H9 (cell line): ENCODE results near the gene UNC45A. TPM values are rescaled to one million over a fixed set of nuclear protein-coding genes. Genes with fewer than 3 reads are reported as not detected.

Experiments
- DNase-seq: peaks from one replicate; pipeline ENCODE4 v3.0.0-alpha.2; 2017
- H2AFZ ChIP-seq: one replicate; pipeline ENCODE4 v1.6.1; 2013; ENCODE audit warnings: mild to moderate bottlenecking, low read length, control low read depth, moderate library complexity
- H2AK5ac ChIP-seq: 2 replicates; pipeline ENCODE4 v1.6.1; 2013; ENCODE audit warnings: low read length, control low read depth, mixed read lengths; ENCODE audit not compliant: insufficient read length
- H2BK120ac ChIP-seq: one replicate; pipeline ENCODE4 v1.6.1; 2013; ENCODE audit warnings: low read depth, mild to moderate bottlenecking, low read length, control low read depth, inconsistent platforms; ENCODE audit not compliant: poor library complexity, severe bottlenecking
- H2BK12ac ChIP-seq: 2 replicates; pipeline ENCODE4 v1.6.1; 2013; ENCODE audit warnings: low read length, control low read depth, mixed read lengths, low read depth; ENCODE audit not compliant: insufficient read length
- H2BK15ac ChIP-seq: 2 replicates; pipeline ENCODE4 v1.6.1; 2013; ENCODE audit warnings: low read depth, low read length, control low read depth
- H2BK20ac ChIP-seq: one replicate; pipeline ENCODE4 v1.6.1; 2013; ENCODE audit warnings: low read depth, mild to moderate bottlenecking, low read length, control low read depth, inconsistent platforms; ENCODE audit not compliant: poor library complexity, severe bottlenecking
- H2BK5ac ChIP-seq: 2 replicates; pipeline ENCODE4 v1.6.1; 2013; ENCODE audit warnings: low read length, control low read depth, mixed read lengths; ENCODE audit not compliant: insufficient read length
- H3K14ac ChIP-seq: 2 replicates; pipeline ENCODE4 v1.6.1; 2013; ENCODE audit warnings: low read length, control low read depth; ENCODE audit not compliant: insufficient read depth
- H3K18ac ChIP-seq: 2 replicates; pipeline ENCODE4 v1.6.1; 2013; ENCODE audit warnings: low read depth, mild to moderate bottlenecking, mixed read lengths, low read length, control low read depth; ENCODE audit not compliant: insufficient read length
- H3K23ac ChIP-seq: 2 replicates; pipeline ENCODE4 v1.6.1; 2013; ENCODE audit warnings: low read length, control low read depth, mixed read lengths, low read depth; ENCODE audit not compliant: insufficient read length
- H3K23me2 ChIP-seq: 2 replicates; pipeline ENCODE4 v1.6.1; 2013; ENCODE audit warnings: low read depth, mild to moderate bottlenecking, mixed read lengths, low read length, control low read depth; ENCODE audit not compliant: insufficient read length, poor library complexity, severe bottlenecking
- H3K27ac ChIP-seq: 2 replicates; pipeline ENCODE4 v1.5.1; 2013; ENCODE audit warnings: low read length, control low read depth, mixed read lengths, low read depth; ENCODE audit not compliant: insufficient read length
- H3K27me3 ChIP-seq: 2 replicates; pipeline ENCODE4 v1.6.1; 2013; ENCODE audit warnings: low read length, control low read depth, inconsistent platforms; ENCODE audit not compliant: insufficient read depth
- H3K4ac ChIP-seq: 2 replicates; pipeline ENCODE4 v1.6.1; 2013; ENCODE audit warnings: low read depth, mild to moderate bottlenecking, control low read depth, inconsistent platforms, low read length, moderate library complexity
- H3K4me1 ChIP-seq: 2 replicates; pipeline ENCODE4 v1.6.1; 2013; ENCODE audit warnings: low read length, control low read depth, inconsistent platforms; ENCODE audit not compliant: insufficient read depth
- H3K4me2 ChIP-seq: 2 replicates; pipeline ENCODE4 v1.6.1; 2013; ENCODE audit warnings: low read length, control low read depth, mixed read lengths; ENCODE audit not compliant: insufficient read length, insufficient read depth
- H3K56ac ChIP-seq: 2 replicates; pipeline ENCODE4 v1.6.1; 2013; ENCODE audit warnings: low read depth, mild to moderate bottlenecking, mixed read lengths, low read length, control low read depth; ENCODE audit not compliant: insufficient read length
- H3K79me1 ChIP-seq: 2 replicates; pipeline ENCODE4 v1.6.1; 2013; ENCODE audit warnings: low read depth, mild to moderate bottlenecking, moderate library complexity, low read length, control low read depth, inconsistent platforms; ENCODE audit not compliant: insufficient read depth, poor library complexity, severe bottlenecking
- H3K79me2 ChIP-seq: 2 replicates; pipeline ENCODE4 v1.6.1; 2013; ENCODE audit warnings: low read length, control low read depth, inconsistent platforms; ENCODE audit not compliant: insufficient read depth
- H3K9ac ChIP-seq: 2 replicates; pipeline ENCODE4 v1.6.1; 2013; ENCODE audit warnings: low read length, control low read depth, mixed read lengths; ENCODE audit not compliant: insufficient read length; ENCODE audit errors: extremely low read depth
- H3K9me3 ChIP-seq: one replicate; pipeline ENCODE4 v1.6.1; 2013; ENCODE audit warnings: low read depth, low read length, inconsistent platforms; ENCODE audit not compliant: control insufficient read depth
- H3T11ph ChIP-seq: one replicate; pipeline ENCODE4 v1.6.1; 2013; ENCODE audit warnings: mild to moderate bottlenecking, low read length, control low read depth, inconsistent platforms
- H4K20me1 ChIP-seq: one replicate; pipeline ENCODE4 v1.6.1; 2013; ENCODE audit not compliant: control insufficient read depth, insufficient read length, insufficient read depth
- H4K5ac ChIP-seq: 2 replicates; pipeline ENCODE4 v1.6.1; 2013; ENCODE audit warnings: low read depth, mild to moderate bottlenecking, mixed read lengths, low read length, control low read depth; ENCODE audit not compliant: insufficient read length
- H4K8ac ChIP-seq: replicated peaks from 2 replicates; pipeline ENCODE4 v1.6.1; 2013; ENCODE audit warnings: low read length, control low read depth, mixed read lengths, low read depth; ENCODE audit not compliant: insufficient read length
- H4K91ac ChIP-seq: 2 replicates; pipeline ENCODE4 v1.6.1; 2013; ENCODE audit warnings: low read depth, mild to moderate bottlenecking, moderate library complexity, mixed read lengths, low read length, control low read depth; ENCODE audit not compliant: insufficient read length
- H3K27ac Mint-ChIP-seq, 3 experiments: 2 replicates in 2 of 3; 3 replicates in 1 of 3; pipeline ENCODE4 v1.8.0; 2020 to 2021; ENCODE audit warnings: mixed read lengths in 3 of 3, mild to moderate bottlenecking in 1 of 3, moderate library complexity in 1 of 3
- H3K27me3 Mint-ChIP-seq: 2 replicates; pipeline ENCODE4 v1.8.0; 2021; ENCODE audit warnings: low read depth, mild to moderate bottlenecking, moderate library complexity, mixed read lengths
- H3K36me3 Mint-ChIP-seq, 3 experiments: 2 replicates in 2 of 3; 3 replicates in 1 of 3; pipeline ENCODE4 v1.8.0; 2020 to 2021; ENCODE audit warnings: low read depth in 3 of 3, mixed read lengths in 3 of 3; ENCODE audit not compliant: insufficient read depth in 1 of 3
- H3K4me1 Mint-ChIP-seq, 2 experiments: 2 replicates each; pipeline ENCODE4 v1.8.0; 2020; ENCODE audit warnings: mixed read lengths in 2 of 2
- H3K4me3 Mint-ChIP-seq, 2 experiments: 2 replicates in 1 of 2; 3 replicates in 1 of 2; pipeline ENCODE4 v1.8.0; 2020 to 2021; ENCODE audit warnings: mild to moderate bottlenecking in 2 of 2, mixed read lengths in 2 of 2, moderate library complexity in 1 of 2
- H3K9me3 Mint-ChIP-seq, 2 experiments: 2 replicates in 1 of 2; 3 replicates in 1 of 2; pipeline ENCODE4 v1.8.0; 2020; ENCODE audit warnings: mild to moderate bottlenecking in 2 of 2, mixed read lengths in 2 of 2, moderate library complexity in 1 of 2
- CTCF ChIP-seq: fragments of 200-600 bp; sonication (generic); conservative IDR thresholded peaks from 3 replicates; pipeline ENCODE4 v1.8.0; 2021; ENCODE audit warnings: antibody characterized with exemption, mild to moderate bottlenecking
- WGBS: extraction: QIAGEN DNeasy Blood & Tissue Kit; methylation state at CpG from one replicate; pipeline ENCODE4 v1.1.7; 2013; ENCODE audit warnings: missing lambda C conversion rate, low lambda C conversion rate, mixed read lengths; ENCODE audit not compliant: insufficient read length; ENCODE audit errors: extremely low coverage; 5-methylcytosine and 5-hydroxymethylcytosine counted together
- total RNA-seq: library from RNA; stranded (reverse); gene quantifications from 2 replicates; pipeline ENCODE4 v1.2.1, GENCODE V29; 2021

UNC45A gene
- total RNA-seq, 1 experiment from 2014 or later, result 84.6 TPM

GRCh38 chr15:90912770-90913075, 22.4 kb upstream of the UNC45A start:
- Mint-ChIP-seq H3K36me3 (peaks cover 2 to 46% (median 7%) of the 10 kb centered on the region in 3 experiments; a peak in 5 of 7 replicates), H3K4me1 (peaks cover 3 to 8% of the 10 kb centered on the region in 2 experiments; a peak in 2 of 4 replicates), H3K9me3 (no peaks in the 10 kb centered on the region), H3K27ac (no peak overlapping the region; a peak in 1 of 7 replicates), H3K27me3 (no peaks in the 10 kb centered on the region), H3K4me3 (no peak overlapping the region)
- Histone ChIP-seq H2BK20ac (no peak overlapping the region), H3K14ac (no peak overlapping the region), H2BK5ac (no peak overlapping the region), H3K56ac (no peak overlapping the region), H3K9me3 (no peaks in the 10 kb centered on the region), H3K79me1 (no peaks in the 10 kb centered on the region), H3T11ph (no peak overlapping the region), H3K18ac (no peak overlapping the region), H4K20me1 (no peaks in the 10 kb centered on the region), H3K4ac (no peak overlapping the region), H4K8ac (no peak overlapping the region), H3K4me1 (no peaks in the 10 kb centered on the region), H2AFZ (no peak overlapping the region), H3K23me2 (no peaks in the 10 kb centered on the region), H2BK12ac (no peak overlapping the region), H2AK5ac (no peak overlapping the region), H3K9ac (no peak overlapping the region), H2BK15ac (no peak overlapping the region), H3K27me3 (no peaks in the 10 kb centered on the region), H2BK120ac (no peak overlapping the region), H3K23ac (no peak overlapping the region), H3K4me2 (no peak overlapping the region), H4K91ac (no peak overlapping the region), H4K5ac (no peak overlapping the region), H3K27ac (no peak overlapping the region), H3K79me2 (no peaks in the 10 kb centered on the region)
- no peak for TF ChIP-seq CTCF
- WGBS, result no CpG with 5 or more reads among the region's 7 CpGs
- no peak for DNase-seq
